Measurements from ENCODE around the gene DLG2.
"Not testable (repeated sequence)": the region's sequence is repeated elsewhere in the genome, so short reads cannot be mapped to it uniquely, and the experiment has no call there.

DLG2 gene

GRCh38 chr11:83601914-83602527, 2025.1 kb downstream of the DLG2 start:
- DNase-seq (ENCODE audit: extremely low read depth, low read depth) = no peak
- TF ChIP-seq CTCF (IDR thresholded peaks at IDR 0.05; ENCODE audit: low read depth, low read length) = no peak

GRCh38 chr11:83601201-83601913, 2025.8 kb downstream of the DLG2 start:
- no peak for DNase-seq (ENCODE audit: extremely low read depth, low read depth)
- no peak for TF ChIP-seq CTCF (IDR thresholded peaks at IDR 0.05; ENCODE audit: low read depth, low read length)

- TF ChIP-seq CTCF (IDR thresholded peaks at IDR 0.05; ENCODE audit: low read depth, low read length) = no peak
- no peak for DNase-seq (ENCODE audit: extremely low read depth, low read depth)
Measured at GRCh38 chr11:83600661-83601060, 2026.5 kb downstream of the DLG2 start.

- TF ChIP-seq CTCF (IDR thresholded peaks at IDR 0.05; ENCODE audit: low read depth, low read length) = no peak
- DNase-seq (ENCODE audit: extremely low read depth, low read depth) = no peak
Measured at GRCh38 chr11:83599066-83599465, 2028.1 kb downstream of the DLG2 start.

GRCh38 chr11:83587797-83588196, 2039.3 kb downstream of the DLG2 start:
- not testable (repeated sequence) for DNase-seq (ENCODE audit: extremely low read depth, low read depth)

- no peak for DNase-seq (ENCODE audit: extremely low read depth, low read depth)
- no peak for TF ChIP-seq CTCF (IDR thresholded peaks at IDR 0.05; ENCODE audit: low read depth, low read length)
Measured at GRCh38 chr11:83583757-83584366, 2043.3 kb downstream of the DLG2 start.

GRCh38 chr11:83574519-83574918, 2052.6 kb downstream of the DLG2 start:
- no peak for TF ChIP-seq CTCF (IDR thresholded peaks at IDR 0.05; ENCODE audit: low read depth, low read length)
- no peak for DNase-seq (ENCODE audit: extremely low read depth, low read depth)
